HG02759 (cell line): ENCODE results near the gene MYLK4.

ENCODE experiments used
- ATAC-seq: cut with Tn5 transposase; IDR thresholded peaks from one replicate; pipeline ENCODE4 v1.9.1; 2021; ENCODE audit warnings: mild to moderate bottlenecking, moderate library complexity; ENCODE audit not compliant: unreplicated experiment

MYLK4 gene

GRCh38 chr6:2710412-2710811 lies 40.3 kb downstream of the MYLK4 start:
- no peak for ATAC-seq

DNA sequence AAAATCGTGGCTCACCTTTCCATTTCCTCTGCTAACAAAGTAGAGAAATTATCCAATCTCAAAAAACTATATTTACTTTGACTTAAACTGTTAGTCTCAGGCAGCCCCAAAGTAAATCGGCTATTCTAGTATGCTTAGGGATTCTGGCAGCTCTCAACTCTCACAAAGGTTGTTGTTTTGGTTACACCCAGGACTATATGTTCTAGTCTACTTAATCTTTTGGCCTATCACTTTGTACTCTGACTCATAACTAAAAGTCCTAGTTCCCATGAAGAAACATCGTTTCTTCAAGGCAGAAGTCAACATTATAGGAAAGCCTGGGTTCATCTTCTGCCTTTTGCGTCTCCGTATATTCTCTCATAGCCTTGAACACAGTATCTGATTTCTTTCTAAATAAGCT lies 42.3 kb downstream of the MYLK4 start:
- ATAC-seq, result no peak

DNA sequence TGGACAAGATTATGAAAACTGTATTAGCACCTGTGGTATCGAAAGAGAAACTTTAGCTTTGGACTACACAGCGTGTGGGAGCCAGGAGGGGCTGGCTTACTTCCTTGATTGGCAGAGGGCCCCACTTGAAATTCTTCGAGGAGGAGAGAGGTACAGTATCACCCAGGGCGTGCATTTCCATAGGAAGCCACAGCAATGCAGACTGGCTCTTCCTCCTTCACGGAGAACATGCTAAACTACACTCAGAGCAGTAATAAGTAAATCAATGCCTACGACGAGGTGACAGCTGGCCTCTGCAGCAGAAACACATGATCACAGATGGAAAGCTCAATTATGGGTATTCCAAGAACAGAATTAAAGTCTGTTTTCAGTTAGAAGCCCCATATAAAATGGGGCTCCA lies 44.2 kb downstream of the MYLK4 start:
- no peak for ATAC-seq

DNA sequence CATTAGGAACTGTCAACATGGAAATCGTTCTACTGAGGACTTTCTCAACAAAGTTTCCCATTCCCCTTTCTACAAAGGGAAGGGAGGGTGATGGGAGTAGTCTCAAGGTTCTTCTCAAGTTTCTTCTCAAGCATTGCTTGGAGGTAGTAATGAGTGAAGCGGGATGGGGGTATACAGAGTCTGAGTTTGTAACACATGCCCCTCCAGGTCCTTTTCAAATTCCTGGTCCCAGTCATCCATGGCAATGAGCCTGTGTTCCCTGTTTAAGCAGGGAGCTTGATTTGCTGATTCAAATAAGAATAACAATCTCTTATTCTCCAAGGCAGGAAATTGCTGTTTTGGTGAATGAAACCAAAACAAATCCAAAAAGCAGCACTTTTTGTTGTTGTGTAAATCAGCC lies 45.5 kb downstream of the MYLK4 start:
- ATAC-seq, result no peak

- ATAC-seq, result no peak
Measured at GRCh38 chr6:2697291-2697690, 53.4 kb downstream of the MYLK4 start.

- ATAC-seq, result no peak
Measured at GRCh38 chr6:2695454-2696095, 55.1 kb downstream of the MYLK4 start.

- no peak for ATAC-seq
Measured at GRCh38 chr6:2693231-2693630, 57.5 kb downstream of the MYLK4 start.

DNA sequence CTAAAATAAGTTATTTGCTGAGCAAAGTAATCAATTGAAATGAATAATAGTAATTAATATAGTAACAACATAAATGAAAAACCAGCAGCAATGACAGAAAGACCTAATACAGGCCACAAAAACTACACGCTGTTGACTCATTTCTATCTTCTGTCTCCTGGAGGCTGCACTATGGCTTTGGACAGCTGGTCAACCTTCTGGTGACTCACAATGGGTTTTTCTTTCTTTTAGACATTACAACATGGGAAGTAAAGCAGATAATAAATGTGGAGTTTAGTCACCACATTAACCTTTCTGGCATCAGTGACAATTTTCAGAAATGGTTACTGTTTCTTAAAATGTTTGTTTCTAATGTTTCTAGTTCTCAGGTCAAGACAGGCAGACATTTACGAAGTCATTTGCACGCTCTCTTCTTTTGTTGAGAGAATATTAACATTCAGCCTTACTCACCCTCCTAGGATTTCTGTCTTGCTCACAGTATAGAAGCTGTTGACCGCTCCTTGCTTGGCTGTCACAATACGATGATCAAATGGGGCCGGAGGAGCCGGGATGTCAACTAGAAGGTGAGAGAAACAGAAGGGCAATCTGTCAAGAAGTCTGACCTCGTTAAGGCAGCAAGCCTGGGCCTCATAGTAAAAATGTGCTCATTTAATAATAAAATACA lies 62.2 kb downstream of the MYLK4 start:
- ATAC-seq, result no peak

GRCh38 chr6:2687456-2687855 lies 63.3 kb downstream of the MYLK4 start:
- no peak for ATAC-seq

DNA sequence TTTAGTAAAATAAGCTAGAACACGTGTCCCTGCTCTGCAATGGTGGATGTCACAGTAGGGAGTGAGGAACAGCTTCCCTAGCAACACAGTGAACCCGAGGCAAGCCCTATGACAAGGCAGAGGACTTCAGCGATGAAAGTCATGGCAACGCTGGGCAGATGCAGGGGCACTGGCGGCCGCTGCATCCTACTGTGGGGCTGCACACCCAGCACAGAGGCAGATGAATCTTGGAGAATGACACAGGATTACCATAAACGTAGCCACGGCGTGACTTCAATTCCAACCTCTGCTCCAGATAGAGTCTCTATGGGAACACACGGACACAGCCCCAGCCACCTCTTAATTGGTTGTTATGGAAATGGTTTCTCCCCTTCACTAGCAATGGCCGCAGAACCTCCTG lies 64.2 kb downstream of the MYLK4 start:
- no peak for ATAC-seq

DNA sequence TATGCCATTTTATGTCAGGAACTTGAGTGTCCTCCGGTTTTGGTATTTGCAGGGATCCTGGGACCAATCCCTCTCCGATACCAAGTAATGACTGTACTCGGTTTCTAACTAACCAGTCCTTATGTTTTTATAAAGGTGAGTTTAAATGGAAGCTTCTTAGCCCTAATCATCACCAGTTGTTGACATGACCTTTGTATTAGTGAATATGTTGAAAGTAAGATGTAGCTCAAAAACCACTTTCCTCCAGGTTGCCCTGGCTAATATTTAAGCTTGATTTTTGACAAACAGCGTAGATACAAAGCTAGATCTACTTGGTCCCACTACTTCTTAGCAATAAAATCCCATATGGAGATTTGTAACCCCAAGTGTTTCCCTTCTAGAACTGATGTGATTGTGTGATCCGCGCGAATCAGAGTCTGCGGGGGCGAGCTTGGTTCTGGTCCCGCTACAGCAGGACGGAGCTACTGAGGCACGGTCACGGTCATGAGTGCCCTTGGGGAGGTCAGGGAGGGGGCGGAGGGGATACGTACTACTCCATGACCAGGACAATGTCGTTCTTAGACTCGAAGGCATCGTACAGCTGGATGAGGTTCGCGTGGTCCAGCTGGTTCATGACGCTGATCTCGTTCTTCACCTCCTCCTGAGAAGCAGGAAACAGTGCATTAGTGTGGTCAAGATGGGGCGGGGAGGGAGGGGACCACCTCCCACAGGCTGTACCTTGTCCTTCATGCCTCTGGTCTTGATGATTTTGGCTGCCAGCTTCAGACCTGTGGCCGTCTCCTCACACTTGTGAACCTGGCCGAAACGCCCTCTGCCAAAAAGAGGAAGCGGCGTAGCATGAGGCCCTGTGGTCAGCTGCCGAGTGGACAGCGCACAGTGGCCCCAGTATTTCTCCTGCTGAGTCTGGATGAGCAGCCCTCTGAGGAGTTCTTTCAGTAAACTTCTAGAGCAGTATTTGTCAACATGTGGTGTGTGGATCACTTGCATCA lies 65.7 kb downstream of the MYLK4 start:
- ATAC-seq, result no peak

GRCh38 chr6:2684103-2684749 lies 66.5 kb downstream of the MYLK4 start:
- ATAC-seq, result no peak

DNA sequence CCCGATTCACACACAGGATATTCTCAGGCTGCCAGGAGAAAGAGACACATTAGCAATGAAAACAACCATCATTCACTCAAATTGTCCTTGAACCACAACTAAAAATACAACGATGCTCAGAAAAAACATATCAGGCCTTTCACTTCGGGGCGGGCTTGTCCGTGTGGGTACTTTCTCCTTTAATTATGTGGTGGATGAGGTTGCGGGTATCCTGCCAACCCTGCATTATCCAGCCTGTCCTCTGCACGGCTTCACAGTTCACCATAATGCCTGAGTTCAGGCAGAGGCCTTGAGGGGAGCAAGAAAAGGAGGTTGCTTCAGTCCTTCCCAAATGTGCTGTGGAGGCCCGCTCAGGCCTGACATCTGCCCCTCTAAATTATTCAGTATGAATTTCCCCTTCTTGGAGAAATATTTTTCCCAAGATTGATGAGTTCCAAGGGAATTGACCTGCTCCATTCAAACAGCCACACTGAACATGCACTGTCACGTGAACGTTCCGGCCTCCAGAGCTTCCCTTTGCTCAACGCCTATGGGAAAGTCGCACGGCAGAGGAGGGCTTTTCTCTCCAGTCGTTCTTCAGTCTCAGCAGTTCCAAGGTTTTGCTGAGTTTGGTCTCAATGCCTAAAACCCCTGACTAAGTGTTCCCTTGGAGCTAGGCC lies 70.3 kb downstream of the MYLK4 start:
- ATAC-seq, result no peak

DNA sequence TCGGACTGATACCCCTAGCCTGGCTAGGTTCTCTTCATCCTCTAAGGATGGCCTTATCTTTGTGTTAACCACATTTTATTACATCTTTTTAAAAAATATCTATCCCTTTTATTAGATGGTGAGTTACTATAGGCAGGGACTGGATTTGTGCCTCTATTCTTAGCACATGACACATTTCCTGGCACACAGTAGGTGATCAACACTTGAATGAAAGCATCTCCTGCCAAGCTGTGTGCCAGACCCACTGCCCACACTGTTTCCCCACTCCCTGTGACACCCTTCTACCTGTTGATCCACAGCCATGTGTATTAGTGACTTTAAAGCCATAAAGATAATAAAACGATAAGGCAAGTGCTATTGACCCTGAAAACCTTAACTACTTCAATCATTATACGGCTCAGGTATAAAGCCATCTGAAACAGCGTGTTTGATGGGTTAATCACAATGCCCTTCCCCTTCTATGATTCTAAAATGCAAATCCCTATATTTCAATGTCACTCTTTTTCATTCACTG lies 73.6 kb downstream of the MYLK4 start:
- ATAC-seq, result no peak

GRCh38 chr6:2676048-2676447 lies 74.7 kb downstream of the MYLK4 start:
- no peak for ATAC-seq

DNA sequence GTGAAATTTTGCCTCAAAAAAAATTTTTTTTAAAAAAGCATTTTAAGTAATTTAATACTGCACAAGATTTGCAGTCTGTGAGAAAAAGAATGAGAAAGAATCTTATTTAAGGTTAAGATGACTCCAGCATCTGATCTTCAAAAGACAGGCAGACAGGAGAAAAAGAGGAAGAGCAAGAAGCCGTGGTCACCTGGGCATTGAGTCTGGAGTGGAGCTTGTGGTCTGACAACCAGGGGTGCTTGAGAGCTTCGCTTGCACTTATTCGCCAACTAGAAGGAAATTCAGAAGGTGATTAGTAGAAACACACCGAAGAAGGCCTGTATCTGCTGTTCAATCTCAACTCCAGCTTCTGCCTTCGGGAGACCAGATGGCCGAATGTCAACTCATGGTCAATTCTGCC lies 75.9 kb downstream of the MYLK4 start:
- ATAC-seq, result no peak

DNA sequence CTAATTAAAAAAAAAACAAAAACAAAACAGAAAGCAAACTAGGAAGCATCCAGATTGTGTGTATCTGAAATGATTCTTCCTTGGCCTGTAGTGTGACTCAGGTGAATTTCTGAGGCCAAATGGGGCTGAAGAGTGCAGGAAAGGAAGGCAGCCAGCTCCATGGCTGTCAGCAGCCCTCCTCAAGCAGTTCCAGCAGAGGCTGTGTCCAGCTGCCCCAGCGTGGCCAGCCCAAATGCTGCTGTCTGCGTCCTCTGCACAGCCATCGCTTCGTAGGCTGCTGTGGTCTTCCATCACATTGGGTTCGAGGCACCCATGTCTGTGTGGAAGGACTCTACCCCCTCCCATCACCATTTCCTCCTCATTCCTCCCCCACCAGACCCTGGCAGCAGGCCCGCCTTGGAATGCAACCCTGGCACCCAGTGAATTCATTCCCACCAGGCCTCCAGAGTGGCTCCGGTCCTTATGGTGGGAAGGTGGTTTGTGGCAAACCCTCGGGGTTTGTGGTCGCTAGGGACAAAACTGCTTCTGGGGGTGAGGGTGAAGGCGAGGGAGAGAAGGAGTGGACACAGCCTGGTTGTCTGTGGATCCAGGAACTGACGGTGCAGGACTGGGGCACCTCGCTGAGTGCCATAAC lies 81.5 kb downstream of the MYLK4 start:
- no peak for ATAC-seq

- ATAC-seq, result no peak
Measured at GRCh38 chr6:2667617-2668016, 83.1 kb downstream of the MYLK4 start.

GRCh38 chr6:2666906-2667575 lies 83.7 kb downstream of the MYLK4 start:
- ATAC-seq, result no peak
